ENCODE measurements around the gene TMEM117.

Gene TMEM117

GRCh38 chr12:44436756-44437155 lies 600.9 kb downstream of the TMEM117 start:
- Histone ChIP-seq H3K27me3 (no peaks in the 10 kb centered on the region), H3K4me3 (no peak overlapping the region), H4K20me1 (no peaks in the 10 kb centered on the region), H3K4me1 (no peaks in the 10 kb centered on the region), H3K27ac (no peak overlapping the region), H3K9me3 (no peaks in the 10 kb centered on the region), H3K36me3 (no peaks in the 10 kb centered on the region), H3K4me2 (no peak overlapping the region), H3K9ac (no peak overlapping the region)
- no peak for TF ChIP-seq Cebpa-rat (IDR thresholded peaks at IDR 0.05)

All from BLaER1 (cell line).